Posterior vena cava (tissue), 2 donors: Measurements from ENCODE around the gene MARVELD3. TPM values are rescaled to one million over a fixed set of nuclear protein-coding genes. Genes with fewer than 3 reads are reported as not detected.
"Not testable (repeated sequence)": the region's sequence is repeated elsewhere in the genome, so short reads cannot be mapped to it uniquely, and the experiment has no call there.

Experiments
- DNase-seq: peaks from one replicate; pipeline ENCODE4 v3.0.0-alpha.2; 2020; ENCODE audit warnings: low spot score
- intact Hi-C, 2 donors: fragments of 100-400 bp; cut with DNase I; formaldehyde crosslinking; loops; one replicate each; pipeline versions ENCODE4 v1.14.1 to v1.14.2; 2022 to 2023
- total RNA-seq, 2 donors: library from RNA; stranded (reverse); fragmentation: NEBNext Ultra II Directional; extraction: Animal tissue kit (Norgen Biotek cat#: 25700); gene quantifications; one replicate each; pipeline ENCODE4 v1.2.1, GENCODE V29; 2021
- donor health status: DM: yes; HTN: yes; CAD: no.
- donor health status: DM: yes; HTN: yes; CAD: no.

Gene MARVELD3
- total RNA-seq, 2 donors from 2014 or later, result not detected

DNA sequence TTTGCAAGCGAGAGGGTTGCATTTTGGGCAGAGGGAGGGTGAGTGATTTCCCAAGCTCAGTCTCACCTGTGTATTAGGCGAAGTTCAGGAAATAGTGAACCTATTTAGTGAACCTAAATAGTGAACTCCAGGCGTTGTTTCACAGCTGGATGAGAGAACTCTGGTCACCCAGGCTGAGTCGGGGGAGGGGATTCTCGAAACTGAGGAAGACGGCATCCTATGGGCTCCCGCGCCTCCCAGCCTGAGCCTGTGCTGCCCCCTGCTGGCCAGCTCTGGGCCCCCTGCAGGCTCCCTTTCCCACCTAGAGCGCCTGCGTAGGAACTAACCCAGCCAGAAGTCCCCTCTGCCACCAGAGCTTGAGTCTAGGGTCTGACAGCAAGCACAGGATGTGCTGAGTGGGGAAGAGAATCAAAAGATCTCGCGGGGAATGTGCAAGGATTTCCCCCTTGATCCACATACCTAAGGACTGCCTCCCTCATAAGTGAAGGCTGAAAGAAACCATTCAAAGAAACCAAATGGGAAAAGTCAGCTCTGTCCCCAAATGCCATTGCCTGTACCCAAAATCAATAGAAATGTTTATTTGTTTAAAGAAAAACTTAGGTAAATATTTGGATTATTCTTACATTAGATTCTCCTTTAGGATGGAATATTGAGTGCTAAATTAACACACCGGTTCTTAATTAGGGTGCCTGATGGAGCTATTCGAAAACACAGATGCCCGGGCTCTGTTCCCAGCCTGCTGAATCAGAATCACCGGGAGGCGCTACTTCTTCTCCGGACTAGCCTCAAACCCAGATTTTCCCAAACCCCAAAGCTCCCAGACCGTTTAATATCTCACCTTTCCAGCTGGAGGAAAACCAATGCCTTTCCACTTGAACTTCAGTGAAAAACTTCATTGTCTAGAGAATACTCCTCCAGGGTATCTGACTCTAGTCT lies 14.8 kb upstream of the MARVELD3 start:
- intact Hi-C loops, result loop anchor here in 1 of 2 donors (10.0 kb wide), 1 partner anchor 196 kb away; no protein-coding TSS in a partner anchor

GRCh38 chr16:71614956-71615355 lies 11.0 kb upstream of the MARVELD3 start:
- not testable (repeated sequence) for DNase-seq
- intact Hi-C loops, result loop anchor here in 1 of 2 donors (10.0 kb wide), 1 partner anchor 200 kb away; no protein-coding TSS in a partner anchor

More for the DNA sequence above, 14.8 kb upstream of the MARVELD3 start:
- DNase-seq, result peak; percentile 86

DNA sequence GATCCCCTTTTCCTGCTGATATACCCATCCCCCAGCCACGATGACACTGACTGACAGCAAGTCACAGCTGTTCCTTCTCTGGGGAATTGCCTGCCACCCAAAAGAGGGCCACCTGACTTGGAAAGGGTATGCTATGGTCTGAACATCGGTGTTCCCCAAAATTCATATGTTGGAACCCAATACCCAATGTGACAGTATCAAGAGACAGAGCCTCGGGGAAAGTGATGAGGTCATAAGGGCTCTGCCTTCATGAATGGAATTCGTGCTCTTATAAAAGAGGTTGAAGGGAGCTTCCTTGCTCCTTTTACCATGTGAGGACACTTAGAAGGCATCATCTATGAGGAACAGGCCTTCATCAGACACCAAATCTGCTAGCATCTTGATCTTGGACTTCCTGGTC lies 7.6 kb upstream of the MARVELD3 start:
- no peak for DNase-seq
- intact Hi-C loops, result loop anchor here in 1 of 2 donors (10.0 kb wide), 1 partner anchor 204 kb away; no protein-coding TSS in a partner anchor

DNA sequence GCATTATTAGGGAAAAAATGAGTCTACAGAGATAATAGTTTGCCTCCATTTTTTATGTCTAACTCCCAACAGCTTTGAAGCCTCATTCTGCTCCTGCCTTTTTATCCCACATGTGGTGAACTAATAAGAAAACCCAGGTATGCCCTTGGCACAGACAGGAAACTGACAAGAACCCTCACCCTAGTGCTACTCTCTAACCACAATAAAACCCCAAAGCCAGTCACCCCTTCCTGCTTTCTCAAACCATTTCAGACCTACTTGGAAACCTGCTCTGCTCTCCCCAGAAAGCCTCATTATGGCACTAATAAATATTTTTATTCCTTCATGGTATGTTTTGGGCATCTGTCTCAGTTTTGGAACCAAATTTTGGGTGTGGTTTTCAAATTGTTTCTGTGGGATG lies 3.9 kb upstream of the MARVELD3 start:
- DNase-seq, result no peak
- intact Hi-C loops, result no loop called here

DNA sequence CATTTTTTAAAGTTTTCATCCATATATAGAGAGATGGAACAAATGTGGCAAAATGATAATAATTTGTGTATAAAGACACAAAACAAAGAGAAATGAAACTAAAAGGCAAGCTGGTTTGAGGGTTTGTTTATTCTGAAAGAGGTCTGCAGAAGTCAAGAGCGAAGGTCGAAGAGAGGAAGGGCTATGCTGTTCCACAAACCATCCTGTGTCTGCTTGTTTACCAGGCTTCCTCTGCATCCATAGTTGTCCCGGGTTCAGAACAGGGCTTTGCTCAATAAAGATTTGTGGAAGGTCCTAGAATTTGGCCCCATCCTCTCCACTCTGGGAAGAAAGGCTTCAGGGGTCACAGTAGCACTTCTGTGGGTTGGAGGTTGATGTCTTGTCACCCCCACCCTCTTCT lies 2.4 kb upstream of the MARVELD3 start:
- intact Hi-C loops, result no loop called here
- DNase-seq, result no peak

DNA sequence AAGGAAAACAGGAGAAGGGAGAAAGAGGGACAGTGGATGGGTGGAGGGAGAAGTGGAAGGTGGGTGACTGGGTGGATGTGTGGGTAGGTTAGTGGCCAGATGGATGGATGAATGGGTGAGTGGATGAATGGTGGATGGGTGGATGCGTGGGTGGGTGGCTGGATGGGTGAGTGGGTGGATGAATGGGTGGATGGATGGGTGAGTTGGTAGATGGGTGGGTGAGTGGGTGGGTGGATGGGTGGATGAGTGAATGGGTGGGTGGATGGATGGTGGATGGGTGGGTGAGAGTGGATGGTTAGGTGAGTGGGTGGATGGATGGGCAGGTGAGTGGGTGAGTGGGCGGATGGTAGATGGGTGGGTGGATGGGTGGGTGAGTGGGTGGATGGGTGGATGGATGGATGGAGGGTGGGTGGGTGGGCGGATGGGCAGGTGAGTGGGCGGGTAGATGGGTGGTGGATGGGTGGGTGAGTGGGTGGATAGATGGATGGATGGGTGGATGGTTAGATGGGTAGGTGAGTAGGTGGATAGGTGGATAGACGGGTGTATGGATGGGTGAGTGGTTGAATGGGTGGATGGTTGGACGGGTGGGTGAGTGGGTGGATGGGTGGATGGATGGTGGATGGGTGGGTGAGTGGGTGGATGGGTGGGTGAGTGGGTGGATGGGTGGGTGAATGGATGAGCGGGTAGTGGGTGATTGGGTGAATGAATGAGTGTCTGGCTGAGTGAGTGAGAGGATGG lies 702 bp upstream of the MARVELD3 start:
- intact Hi-C loops, result no loop called here
- no peak for DNase-seq

DNA sequence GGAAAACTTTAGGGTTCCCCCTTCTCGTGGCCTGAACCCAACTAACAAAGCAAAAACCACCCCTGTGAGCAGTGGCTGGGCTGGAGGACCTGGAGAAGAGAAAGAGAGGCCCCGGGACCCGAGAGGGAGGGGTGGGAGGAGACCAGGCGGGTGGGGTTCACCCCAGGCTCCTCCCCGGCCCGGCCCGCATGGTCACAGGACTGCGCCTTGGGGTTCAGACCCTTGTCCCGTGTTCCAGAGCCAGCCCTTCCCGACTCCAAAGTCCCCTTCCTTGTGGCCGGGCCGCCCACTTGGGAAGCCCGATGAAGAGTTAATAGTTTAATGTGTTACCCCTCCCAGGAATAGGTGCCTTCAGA lies 852 bp downstream of the MARVELD3 start:
- DNase-seq, result no peak
- intact Hi-C loops, result no loop called here

DNA sequence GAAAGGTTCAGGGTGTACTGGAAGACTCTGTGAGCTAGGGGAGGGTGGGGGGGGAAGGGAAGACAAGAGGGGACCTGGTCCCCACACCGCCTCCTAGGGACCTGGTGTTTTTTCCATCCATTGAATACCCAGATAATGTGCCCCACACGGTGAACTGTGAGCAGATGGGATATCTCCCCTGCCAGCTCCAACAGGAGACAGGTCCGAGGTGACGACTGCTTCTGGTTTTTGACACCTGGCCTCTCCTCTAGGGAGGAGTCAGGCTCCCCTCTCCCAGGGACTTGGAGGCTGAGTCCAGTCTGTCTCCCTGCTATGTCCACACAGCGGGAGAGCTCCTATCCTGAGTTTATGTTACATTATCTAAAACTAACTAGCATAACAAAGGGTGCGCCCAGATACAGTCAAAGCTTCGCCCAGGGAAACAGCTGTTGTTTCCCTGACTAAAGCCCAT lies 1.8 kb downstream of the MARVELD3 start:
- intact Hi-C loops, result no loop called here
- DNase-seq, result no peak

DNA sequence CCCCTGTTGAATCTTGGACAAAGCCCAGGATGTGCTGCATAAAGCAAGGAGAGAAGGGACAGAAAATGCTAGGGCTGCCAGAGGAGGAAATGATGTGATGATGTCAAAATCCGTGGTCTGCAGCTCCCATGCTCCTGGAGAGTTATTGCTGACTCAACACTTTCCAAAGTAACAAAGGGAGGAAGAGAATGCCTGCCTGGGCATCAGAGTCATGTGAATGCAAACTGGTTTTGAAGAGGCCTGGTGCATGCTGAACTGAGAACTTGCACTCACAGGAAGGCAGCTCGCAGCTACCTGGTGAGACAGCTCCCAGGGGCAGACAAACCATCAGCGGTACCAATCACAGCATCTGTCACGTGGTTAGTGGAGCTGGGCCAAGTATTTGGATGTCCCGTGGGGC lies 2.8 kb downstream of the MARVELD3 start:
- intact Hi-C loops, result no loop called here
- no peak for DNase-seq

DNA sequence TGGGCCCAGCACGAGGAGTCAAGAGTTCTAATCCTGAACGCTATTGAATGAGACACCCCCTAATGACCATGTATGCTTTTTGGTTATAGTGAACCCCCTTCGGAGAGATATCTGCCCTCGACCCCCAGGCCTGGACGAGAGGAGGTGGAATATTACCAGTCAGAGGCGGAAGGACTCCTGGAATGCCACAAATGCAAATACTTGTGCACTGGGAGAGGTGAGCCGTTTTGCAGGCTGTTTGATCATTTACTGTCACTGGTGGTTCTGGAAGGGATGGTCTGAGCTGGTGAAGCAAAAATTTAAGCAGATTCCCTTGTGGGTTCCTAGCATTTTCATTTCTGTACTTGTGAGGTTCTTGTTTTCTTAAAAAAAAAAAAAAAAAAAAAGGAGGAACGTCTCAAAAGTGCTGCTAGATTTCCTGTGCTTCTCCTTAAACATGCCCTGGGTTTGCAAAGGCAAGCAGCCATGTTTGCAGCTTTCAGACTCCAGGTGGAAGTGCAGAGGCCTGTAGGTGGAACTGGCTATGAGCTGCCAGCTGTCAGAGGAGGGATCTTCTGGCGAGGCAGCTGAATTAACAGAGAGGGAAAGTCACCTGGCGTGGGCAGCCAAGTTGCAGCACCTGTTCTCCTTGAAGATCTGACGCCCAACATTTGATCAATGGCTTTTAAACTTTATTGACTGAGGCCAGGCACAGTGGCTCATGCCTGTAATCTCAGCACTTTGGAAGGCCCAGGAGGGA lies 3.5 kb downstream of the MARVELD3 start:
- intact Hi-C loops, result no loop called here
- no peak for DNase-seq

- DNase-seq, result no peak
- intact Hi-C loops, result no loop called here
These were observed 4.8 kb downstream of the MARVELD3 start for GRCh38 chr16:71630808-71631207.

GRCh38 chr16:71631776-71632175 lies 5.8 kb downstream of the MARVELD3 start:
- intact Hi-C loops, result no loop called here

GRCh38 chr16:71635632-71636031 lies 9.6 kb downstream of the MARVELD3 start:
- intact Hi-C loops, result no loop called here
- no peak for DNase-seq

More at GRCh38 chr16:71631776-71632175, 5.8 kb downstream of the MARVELD3 start:
- no peak for DNase-seq

- intact Hi-C loops, result no loop called here
- DNase-seq, result no peak
These were observed 11.4 kb downstream of the MARVELD3 start for GRCh38 chr16:71637398-71637797.

- intact Hi-C loops, result no loop called here
- DNase-seq, result no peak
These were observed 19.5 kb downstream of the MARVELD3 start for GRCh38 chr16:71645450-71645849.

GRCh38 chr16:71647391-71647790 lies 21.4 kb downstream of the MARVELD3 start:
- intact Hi-C loops, result no loop called here
- no peak for DNase-seq

DNA sequence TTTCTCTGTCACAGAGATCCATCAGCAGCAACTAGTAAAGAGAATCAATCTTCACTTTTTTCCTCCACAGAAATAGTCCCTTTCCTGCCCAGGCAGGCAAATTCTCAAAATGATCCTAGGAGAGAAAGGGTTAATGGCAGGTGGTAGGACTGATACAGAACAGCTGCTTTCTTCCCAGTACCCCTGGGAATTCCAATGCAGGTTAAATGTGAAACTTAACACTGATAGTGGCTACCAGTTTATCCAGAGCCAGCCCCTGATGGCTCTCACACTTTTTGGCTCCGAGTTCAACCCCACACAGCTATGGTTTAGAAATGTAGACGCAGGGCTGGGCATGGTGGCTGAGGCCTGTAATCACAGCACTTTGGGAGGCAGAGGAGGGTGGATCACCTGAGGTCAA lies 22.2 kb downstream of the MARVELD3 start:
- intact Hi-C loops, result no loop called here
- no peak for DNase-seq

DNA sequence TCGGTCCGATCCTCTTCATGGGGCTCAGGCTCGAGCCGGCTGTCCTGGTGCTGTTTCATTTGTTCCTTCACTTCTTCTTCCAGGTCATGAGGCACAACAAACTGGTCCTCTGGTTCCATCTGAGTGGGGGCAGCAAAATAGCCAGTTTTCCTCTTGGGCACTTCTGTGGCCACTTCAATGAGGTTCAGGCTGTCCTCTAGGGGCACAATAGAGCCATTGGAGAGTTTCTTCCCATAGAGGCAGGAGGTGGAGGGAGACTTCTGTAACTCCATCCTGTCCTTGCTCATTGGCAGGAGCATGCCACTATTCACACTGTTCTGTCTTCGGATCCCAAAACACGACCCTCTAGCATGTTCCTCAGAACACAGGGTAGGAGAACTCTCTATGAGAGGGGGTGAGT lies 22.9 kb downstream of the MARVELD3 start:
- no peak for DNase-seq
- intact Hi-C loops, result no loop called here

- no peak for DNase-seq
- intact Hi-C loops, result no loop called here
These were observed 23.7 kb downstream of the MARVELD3 start for GRCh38 chr16:71649704-71650103.

- DNase-seq, result no peak
- intact Hi-C loops, result no loop called here
These were observed 32.8 kb downstream of the MARVELD3 start for GRCh38 chr16:71658771-71659170.
